DOHH2 (cell line): ENCODE measurements around the gene VTI1A.

Source experiments
- H3F3A ChIP-seq: fragments of 200-600 bp; sonication (generic), shearing (Covaris generic); 2 replicates; pipeline ENCODE4 v1.6.0; 2016; ENCODE audit warnings: antibody characterized with exemption, mild to moderate bottlenecking; ENCODE audit not compliant: control insufficient read depth, insufficient read depth
- H3K27ac ChIP-seq: fragments of 200-600 bp; sonication (generic); 2 replicates; pipeline ENCODE4 v1.5.1; 2014; ENCODE audit warnings: low read depth, mild to moderate bottlenecking, low read length, moderate library complexity
- H3K27me3 ChIP-seq: fragments of 200-600 bp; sonication (generic); 2 replicates; pipeline ENCODE4 v1.6.1; 2014; ENCODE audit warnings: mild to moderate bottlenecking, low read length, mixed read lengths; ENCODE audit not compliant: control insufficient read depth
- H3K36me3 ChIP-seq: fragments of 200-600 bp; sonication (generic); 2 replicates; pipeline ENCODE4 v1.6.1; 2014; ENCODE audit warnings: mild to moderate bottlenecking, low read length, moderate library complexity, mixed read lengths; ENCODE audit not compliant: control insufficient read depth
- H3K4me1 ChIP-seq: fragments of 200-600 bp; sonication (generic); 2 replicates; pipeline ENCODE4 v1.6.1; 2014; ENCODE audit warnings: mild to moderate bottlenecking, low read length, mixed read lengths; ENCODE audit not compliant: control insufficient read depth
- H3K4me2 ChIP-seq: fragments of 200-600 bp; sonication (generic); 2 replicates; pipeline ENCODE4 v1.6.0; 2014; ENCODE audit warnings: mild to moderate bottlenecking, low read length, moderate library complexity
- H3K4me3 ChIP-seq: fragments of 200-600 bp; sonication (generic); 2 replicates; pipeline ENCODE4 v1.5.1; 2014; ENCODE audit warnings: mild to moderate bottlenecking, low read length, mixed read lengths
- H3K79me2 ChIP-seq: fragments of 200-600 bp; sonication (generic); 2 replicates; pipeline ENCODE4 v1.6.1; 2014; ENCODE audit warnings: mild to moderate bottlenecking, low read length, mixed read lengths; ENCODE audit not compliant: control insufficient read depth
- H3K9me2 ChIP-seq: fragments of 200-600 bp; sonication (generic); replicated peaks from 2 replicates; pipeline ENCODE4 v1.6.1; 2014; ENCODE audit warnings: mild to moderate bottlenecking, low read length, mixed read lengths; ENCODE audit not compliant: control insufficient read depth
- H3K9me3 ChIP-seq: fragments of 200-600 bp; sonication (generic); 2 replicates; pipeline ENCODE4 v1.6.1; 2014; ENCODE audit warnings: antibody characterized with exemption, low read length, mixed read lengths; ENCODE audit not compliant: control insufficient read depth, insufficient read depth
- H4K20me1 ChIP-seq: fragments of 200-600 bp; sonication (generic); 2 replicates; pipeline ENCODE4 v1.6.0; 2014; ENCODE audit warnings: low read depth, mild to moderate bottlenecking, antibody characterized with exemption, low read length, moderate library complexity; ENCODE audit not compliant: control insufficient read depth, insufficient read depth
- CTCF ChIP-seq: fragments of 200-600 bp; sonication (generic); IDR thresholded peaks from one replicate; pipeline ENCODE4 v1.5.1; 2014; ENCODE audit warnings: antibody characterized with exemption, mild to moderate bottlenecking, low read depth, low read length; ENCODE audit not compliant: poor library complexity, severe bottlenecking
- EZH2phosphoT487 ChIP-seq: fragments of 200-600 bp; sonication (generic); IDR thresholded peaks from 2 replicates; pipeline ENCODE4 v1.6.1; 2017; ENCODE audit warnings: borderline replicate concordance, mild to moderate bottlenecking, antibody characterized with exemption, low read length, moderate library complexity, mixed read lengths

The VTI1A gene

GRCh38 chr10:112649006-112649821 lies 202.2 kb downstream of the VTI1A start:
- Histone ChIP-seq H3K4me3 (no peak overlapping the region), H3K9me3 (no peaks in the 10 kb centered on the region), H3K4me1 (no peaks in the 10 kb centered on the region), H3K9me2 (no peaks in the 10 kb centered on the region), H3K27me3 (no peaks in the 10 kb centered on the region), H3K4me2 (no peak overlapping the region), H3K79me2 (no peaks in the 10 kb centered on the region), H3K36me3 (no peaks in the 10 kb centered on the region), H3F3A (no peaks in the 10 kb centered on the region), H4K20me1 (no peaks in the 10 kb centered on the region), H3K27ac (no peak overlapping the region)
- TF ChIP-seq EZH2phosphoT487, result no peak
- no peak for TF ChIP-seq CTCF

GRCh38 chr10:112649822-112650152 lies 202.8 kb downstream of the VTI1A start:
- Histone ChIP-seq H3K9me2 (no peaks in the 10 kb centered on the region), H3K9me3 (no peaks in the 10 kb centered on the region), H3K36me3 (no peaks in the 10 kb centered on the region), H3K4me1 (no peaks in the 10 kb centered on the region), H3K79me2 (no peaks in the 10 kb centered on the region), H3F3A (no peaks in the 10 kb centered on the region), H3K4me3 (no peak overlapping the region), H3K27me3 (no peaks in the 10 kb centered on the region), H3K27ac (no peak overlapping the region), H4K20me1 (no peaks in the 10 kb centered on the region), H3K4me2 (no peak overlapping the region)
- no peak for TF ChIP-seq EZH2phosphoT487
- no peak for TF ChIP-seq CTCF

GRCh38 chr10:112650588-112651030 lies 203.6 kb downstream of the VTI1A start:
- Histone ChIP-seq H3K9me2 (no peaks in the 10 kb centered on the region), H3K4me2 (no peak overlapping the region), H4K20me1 (no peaks in the 10 kb centered on the region), H3K9me3 (no peaks in the 10 kb centered on the region), H3K27me3 (no peaks in the 10 kb centered on the region), H3K79me2 (no peaks in the 10 kb centered on the region), H3K36me3 (no peaks in the 10 kb centered on the region), H3F3A (no peaks in the 10 kb centered on the region), H3K4me3 (no peak overlapping the region), H3K27ac (no peak overlapping the region), H3K4me1 (no peaks in the 10 kb centered on the region)
- TF ChIP-seq CTCF (no peak), EZH2phosphoT487 (no peak)
